ENCODE data around the gene APOL2.

The APOL2 gene

DNA sequence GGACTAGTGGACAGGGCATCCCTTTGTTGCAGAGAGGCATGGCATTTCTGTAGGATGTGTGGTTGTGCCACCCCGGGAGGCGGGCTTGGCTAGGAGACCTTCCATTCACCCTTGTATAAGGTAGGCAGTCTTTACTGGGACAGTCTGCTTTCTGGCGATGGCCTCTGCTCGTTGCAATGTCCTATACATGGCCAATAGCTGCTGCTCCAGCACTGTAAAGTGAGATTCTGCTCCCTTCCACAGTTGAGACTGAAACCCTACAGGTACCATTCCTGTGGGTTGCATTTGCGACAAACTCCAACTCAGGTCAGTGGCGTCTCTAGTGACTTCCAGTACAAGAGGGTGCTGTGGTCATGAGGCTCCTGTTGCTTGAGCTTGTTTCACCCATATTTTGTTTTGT lies 58.4 kb downstream of the APOL2 start:
- no peak overlapping the region for H3K27ac ChIP-seq (ENCODE audit: low read depth, low read length)
- no peaks in the 10 kb centered on the region for H3K36me3 ChIP-seq (ENCODE audit: control insufficient read depth, insufficient read depth, low read length)
- no peak overlapping the region for H3K4me3 ChIP-seq (ENCODE audit: low read length)
- H3K4me1 ChIP-seq (ENCODE audit: control insufficient read depth, insufficient read depth, low read length) = peaks cover 2% of the 10 kb centered on the region
- no peak overlapping the region for H3K9ac ChIP-seq (ENCODE audit: low read length)
- H3K27me3 ChIP-seq (ENCODE audit: control insufficient read depth, insufficient read depth, low read length) = no peaks in the 10 kb centered on the region

DNA sequence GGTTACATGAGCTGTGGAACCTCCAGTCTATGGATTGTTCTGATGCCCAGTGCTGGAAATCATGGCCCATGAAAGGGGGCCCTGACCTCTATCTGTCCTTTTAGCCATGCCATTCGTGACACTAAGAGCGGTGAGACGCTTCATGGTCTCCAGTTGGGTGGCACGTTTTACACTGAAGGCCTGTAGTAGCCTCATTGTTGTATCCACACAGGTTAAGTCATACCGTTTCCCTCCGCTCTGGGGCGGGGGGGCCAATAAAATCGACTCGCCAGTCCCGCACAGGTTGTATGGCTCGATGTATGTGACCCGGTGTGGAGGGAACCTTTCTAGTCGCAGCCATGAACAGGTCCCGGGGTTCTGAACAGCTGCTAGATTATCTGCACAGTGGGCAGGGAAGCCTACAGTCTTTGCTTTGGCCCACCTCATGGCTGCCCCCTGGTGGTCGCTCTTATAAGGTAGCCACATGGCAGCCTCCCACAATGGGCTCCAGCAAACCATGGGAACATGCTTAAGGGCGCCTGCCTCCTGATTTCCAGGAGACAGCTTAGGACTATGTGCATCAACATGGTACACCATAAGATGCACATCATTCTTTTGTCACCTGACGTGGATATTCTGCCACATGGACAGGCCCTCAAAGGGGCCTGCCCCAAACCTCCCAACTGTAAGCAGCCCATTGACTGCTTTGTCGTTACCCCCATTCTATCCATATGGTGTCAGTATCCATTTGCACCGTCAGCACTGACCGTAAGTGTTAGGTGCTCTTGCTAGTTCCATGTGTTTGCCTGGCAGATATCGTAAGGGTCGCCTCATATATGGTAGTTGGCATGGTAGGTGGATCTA lies 59.1 kb downstream of the APOL2 start:
- Histone ChIP-seq H3K4me3 (ENCODE audit: low read length) (no peak overlapping the region), H3K27ac (ENCODE audit: low read depth, low read length) (no peak overlapping the region), H3K4me1 (ENCODE audit: control insufficient read depth, insufficient read depth, low read length) (peaks cover 2% of the 10 kb centered on the region), H3K27me3 (ENCODE audit: control insufficient read depth, insufficient read depth, low read length) (no peaks in the 10 kb centered on the region), H3K36me3 (ENCODE audit: control insufficient read depth, insufficient read depth, low read length) (no peaks in the 10 kb centered on the region), H3K9ac (ENCODE audit: low read length) (no peak overlapping the region)

GRCh38 chr22:36177160-36177559 lies 62.2 kb downstream of the APOL2 start:
- H3K36me3 ChIP-seq (ENCODE audit: control insufficient read depth, insufficient read depth, low read length) = no peaks in the 10 kb centered on the region
- no peaks in the 10 kb centered on the region for H3K4me1 ChIP-seq (ENCODE audit: control insufficient read depth, insufficient read depth, low read length)
- no peak overlapping the region for H3K27ac ChIP-seq (ENCODE audit: low read depth, low read length)
- no peaks in the 10 kb centered on the region for H3K27me3 ChIP-seq (ENCODE audit: control insufficient read depth, insufficient read depth, low read length)
- no peak overlapping the region for H3K4me3 ChIP-seq (ENCODE audit: low read length)
- no peak overlapping the region for H3K9ac ChIP-seq (ENCODE audit: low read length)

All from rectal smooth muscle tissue (tissue), 1 donor.